ENCODE results near the gene CCDC171. TPM values are rescaled to one million over a fixed set of nuclear protein-coding genes. Genes with fewer than 3 reads are reported as not detected.

The CCDC171 gene
- total RNA-seq, 2 donors from 2014 or later = 2.3 to 4.7 TPM

- no peak for DNase-seq
- H3K36me3 ChIP-seq (replicated peaks in 1 of 2; ENCODE audit: insufficient read depth in 1 of 2, low read depth in 2 of 2) = no peaks in the 10 kb centered on the region
- intact Hi-C loops (cut with DNase I) = no loop called here
- no peak overlapping the region for H3K4me3 ChIP-seq
- no peak for TF ChIP-seq POLR2A (IDR thresholded peaks at IDR 0.05)
- TF ChIP-seq CTCF (IDR thresholded peaks at IDR 0.05) = no peak
- no peak overlapping the region for H3K27ac ChIP-seq
- H3K4me1 ChIP-seq = no peaks in the 10 kb centered on the region
- H3K27me3 ChIP-seq = no peaks in the 10 kb centered on the region
- 40 to 93% methylated on average over 1 to 2 of the region's 2 CpGs for whole genome bisulfite sequencing, 2 donors
- no peaks in the 10 kb centered on the region for H3K9me3 ChIP-seq
- no peak for ATAC-seq
These were observed 188.2 kb downstream of the CCDC171 start for GRCh38 chr9:15741015-15741414.

DNA sequence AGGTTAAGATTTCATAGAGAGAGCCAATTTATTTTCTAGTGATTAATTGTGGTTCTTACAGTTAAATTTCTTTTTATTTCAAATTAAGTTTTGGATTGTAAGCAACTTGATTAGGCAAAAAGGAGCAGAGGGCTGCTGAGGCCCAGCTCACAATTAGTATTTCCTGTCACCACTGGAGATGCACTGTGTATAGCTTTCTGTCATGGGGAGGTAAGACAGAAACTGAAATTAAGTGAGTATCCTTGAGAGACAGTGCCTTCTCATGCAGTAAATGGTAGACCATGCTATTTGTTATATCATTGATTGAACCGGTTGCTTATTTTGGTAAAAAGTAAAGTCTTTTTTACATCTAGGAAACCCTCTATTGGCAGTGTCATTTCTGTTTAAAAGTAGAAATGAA, 190.7 kb downstream of the CCDC171 start:
- intact Hi-C loops (cut with DNase I) = no loop called here
- peaks cover 0 to 1% of the 10 kb centered on the region in 2 donors for H3K36me3 ChIP-seq (replicated peaks in 1 of 2; ENCODE audit: insufficient read depth in 1 of 2, low read depth in 2 of 2)
- no peaks in the 10 kb centered on the region for H3K27me3 ChIP-seq
- ATAC-seq = no peak
- H3K27ac ChIP-seq = no peak overlapping the region
- no peaks in the 10 kb centered on the region for H3K4me1 ChIP-seq
- no peaks in the 10 kb centered on the region for H3K9me3 ChIP-seq
- WGBS, 2 donors = 97 to 100% methylated on average over 1 of the region's 1 CpG
- TF ChIP-seq POLR2A (IDR thresholded peaks at IDR 0.05) (no peak), CTCF (IDR thresholded peaks at IDR 0.05) (no peak)
- H3K4me3 ChIP-seq = no peak overlapping the region
- no peak for DNase-seq

- Histone ChIP-seq H3K9me3 (no peaks in the 10 kb centered on the region), H3K36me3 (replicated peaks in 1 of 2; ENCODE audit: insufficient read depth in 1 of 2, low read depth in 2 of 2) (peaks cover 0 to 1% of the 10 kb centered on the region in 2 donors), H3K4me3 (no peak overlapping the region), H3K27ac (no peak overlapping the region), H3K4me1 (no peaks in the 10 kb centered on the region), H3K27me3 (no peaks in the 10 kb centered on the region)
- intact Hi-C loops (cut with DNase I) = no loop called here
- TF ChIP-seq CTCF (IDR thresholded peaks at IDR 0.05) (no peak), POLR2A (IDR thresholded peaks at IDR 0.05) (no peak)
- 90 to 93% methylated on average over 3 of the region's 3 CpGs for WGBS, 2 donors
- DNase-seq (no peak), ATAC-seq (no peak)
These were observed 191.4 kb downstream of the CCDC171 start for GRCh38 chr9:15744196-15744595.

DNA sequence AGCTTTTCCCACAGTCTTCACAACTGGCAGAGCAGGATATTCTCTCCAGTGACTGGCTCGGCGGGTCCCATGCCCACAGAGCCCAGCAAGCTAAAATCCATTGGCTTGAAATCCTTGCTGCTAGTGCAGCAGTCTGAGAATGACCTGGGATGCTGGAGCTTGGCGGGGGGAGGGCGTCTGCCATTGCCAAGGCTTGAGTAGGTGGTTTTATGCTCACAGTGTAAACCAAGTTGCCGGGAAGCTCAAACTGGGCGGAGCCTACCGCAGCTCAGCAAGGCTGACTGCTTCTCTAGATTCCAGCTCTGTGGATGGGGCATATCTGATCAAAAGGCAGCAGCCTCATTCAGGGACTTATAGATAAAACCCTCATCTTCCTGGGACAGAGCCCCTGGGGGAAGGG, 194.1 kb downstream of the CCDC171 start:
- no peak for DNase-seq

More for the DNA sequence above, 194.1 kb downstream of the CCDC171 start:
- no peak overlapping the region for H3K27ac ChIP-seq
- H3K4me3 ChIP-seq = no peak overlapping the region
- H3K36me3 ChIP-seq (replicated peaks in 1 of 2; ENCODE audit: insufficient read depth in 1 of 2, low read depth in 2 of 2) = peaks cover 0 to 1% of the 10 kb centered on the region in 2 donors
- H3K4me1 ChIP-seq = no peaks in the 10 kb centered on the region
- H3K9me3 ChIP-seq = no peaks in the 10 kb centered on the region
- 81 to 88% methylated on average over 3 to 7 of the region's 7 CpGs for WGBS, 2 donors
- no peak for TF ChIP-seq CTCF (IDR thresholded peaks at IDR 0.05)
- no peak for TF ChIP-seq POLR2A (IDR thresholded peaks at IDR 0.05)
- no peaks in the 10 kb centered on the region for H3K27me3 ChIP-seq
- ATAC-seq = no peak
- intact Hi-C loops (cut with DNase I) = no loop called here
